Vagina (tissue), 2 donors: ENCODE measurements around the gene RAD23A. TPM values are rescaled to one million over a fixed set of nuclear protein-coding genes. Genes with fewer than 3 reads are reported as not detected.
"Not testable (repeated sequence)": the region's sequence is repeated elsewhere in the genome, so short reads cannot be mapped to it uniquely, and the experiment has no call there.

Experiments used
- DNase-seq, 2 donors: peaks; one replicate each; pipeline ENCODE4 v3.0.0-alpha.2; 2017; ENCODE audit errors: extremely low spot score in 2 of 2
- H3K27ac ChIP-seq: fragments of 200-600 bp; sonication (generic); one replicate; pipeline ENCODE4 v1.5.1; 2019
- H3K27me3 ChIP-seq: fragments of 200-600 bp; sonication (generic); one replicate; pipeline ENCODE4 v1.5.1; 2019
- H3K36me3 ChIP-seq, 2 donors: fragments of 200-600 bp; sonication (generic); one replicate each; pipeline ENCODE4 v1.5.1; 2017 to 2019
- H3K4me1 ChIP-seq: fragments of 200-600 bp; sonication (generic); one replicate; pipeline ENCODE4 v1.5.1; 2019
- H3K4me3 ChIP-seq, 2 donors: fragments of 200-600 bp; sonication (generic); 1 replicate in 1 of 2; 2 replicates in 1 of 2; pipeline ENCODE4 v1.5.1; 2016 to 2019
- H3K9me3 ChIP-seq: fragments of 200-600 bp; sonication (generic); one replicate; pipeline ENCODE4 v1.5.1; 2019
- POLR2A ChIP-seq, 2 donors: fragments of 450-650 bp; IDR thresholded peaks; one replicate each; pipeline ENCODE4 v1.6.1; 2017; ENCODE audit warnings: antibody characterized with exemption in 2 of 2, mild to moderate bottlenecking in 2 of 2, moderate library complexity in 2 of 2
- POLR2AphosphoS5 ChIP-seq, 2 donors: sonication (generic); formaldehyde crosslinking; IDR thresholded peaks; one replicate each; pipeline ENCODE4 v1.9.0; 2017; ENCODE audit warnings: antibody characterized with exemption in 2 of 2, mild to moderate bottlenecking in 2 of 2, low read depth in 1 of 2; ENCODE audit not compliant: insufficient read depth in 1 of 2
- intact Hi-C: fragments of 100-400 bp; cut with DNase I; formaldehyde crosslinking; loops from one replicate; pipeline ENCODE4 v1.15.1; 2023
- total RNA-seq: library from RNA; depleted of rRNA; stranded (reverse); fragments of >200 nt; gene quantifications from one replicate; pipeline ENCODE4 v1.2.3, GENCODE V29; 2016
- TF ChIP-seq, protein P1 (sequence below), 3 experiments: fragments of 450-650 bp in 2 of 3; fragments of 200-600 bp in 1 of 3; sonication (generic) in 1 of 3; IDR thresholded peaks; one replicate each; pipeline ENCODE4 v1.5.1; 2017 to 2019; ENCODE audit warnings: antibody characterized with exemption in 3 of 3, mild to moderate bottlenecking in 2 of 3, moderate library complexity in 2 of 3

Gene RAD23A
- total RNA-seq, 1 donor from 2014 or later, result 85.9 TPM

DNA sequence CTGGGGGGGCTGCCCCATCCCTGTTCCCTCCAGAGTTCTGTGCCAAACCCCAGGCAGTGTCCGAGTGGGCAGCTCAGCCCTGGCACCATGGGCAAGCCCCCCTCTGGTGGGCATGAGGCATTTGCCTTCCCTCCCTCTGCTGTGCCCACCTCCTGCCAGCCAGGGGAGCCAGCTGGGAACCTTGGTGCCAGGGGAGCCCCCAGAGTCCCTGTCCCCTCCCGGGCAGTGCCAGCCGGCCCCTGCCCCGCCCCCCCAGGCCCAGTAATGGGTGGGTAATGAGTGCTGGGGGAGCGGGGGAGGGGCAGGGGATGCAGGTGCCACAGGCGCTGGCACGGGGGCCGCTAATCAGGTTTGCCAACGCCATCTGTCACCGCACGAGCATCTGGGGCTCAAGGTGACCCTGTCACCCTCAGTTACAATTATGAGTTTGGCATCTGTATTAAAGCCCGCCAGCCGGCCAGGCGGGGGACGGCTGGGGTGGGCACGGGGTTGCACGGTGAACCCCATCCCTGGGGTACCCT is 29.6 kb downstream of the RAD23A start:
- Histone ChIP-seq H3K27me3 (no peaks in the 10 kb centered on the region), H3K9me3 (no peaks in the 10 kb centered on the region), H3K4me1 (no peaks in the 10 kb centered on the region), H3K4me3 (no peak overlapping the region), H3K27ac (no peak overlapping the region), H3K36me3 (no peaks in the 10 kb centered on the region)
- intact Hi-C loops, result no loop called here
- no peak for DNase-seq
- TF ChIP-seq POLR2AphosphoS5 (IDR thresholded peaks at IDR 0.05; ENCODE audit: insufficient read depth in 1 of 2, low read depth in 1 of 2) (no peak), POLR2A (IDR thresholded peaks at IDR 0.05) (no peak)
- TF ChIP-seq, protein P1, sequence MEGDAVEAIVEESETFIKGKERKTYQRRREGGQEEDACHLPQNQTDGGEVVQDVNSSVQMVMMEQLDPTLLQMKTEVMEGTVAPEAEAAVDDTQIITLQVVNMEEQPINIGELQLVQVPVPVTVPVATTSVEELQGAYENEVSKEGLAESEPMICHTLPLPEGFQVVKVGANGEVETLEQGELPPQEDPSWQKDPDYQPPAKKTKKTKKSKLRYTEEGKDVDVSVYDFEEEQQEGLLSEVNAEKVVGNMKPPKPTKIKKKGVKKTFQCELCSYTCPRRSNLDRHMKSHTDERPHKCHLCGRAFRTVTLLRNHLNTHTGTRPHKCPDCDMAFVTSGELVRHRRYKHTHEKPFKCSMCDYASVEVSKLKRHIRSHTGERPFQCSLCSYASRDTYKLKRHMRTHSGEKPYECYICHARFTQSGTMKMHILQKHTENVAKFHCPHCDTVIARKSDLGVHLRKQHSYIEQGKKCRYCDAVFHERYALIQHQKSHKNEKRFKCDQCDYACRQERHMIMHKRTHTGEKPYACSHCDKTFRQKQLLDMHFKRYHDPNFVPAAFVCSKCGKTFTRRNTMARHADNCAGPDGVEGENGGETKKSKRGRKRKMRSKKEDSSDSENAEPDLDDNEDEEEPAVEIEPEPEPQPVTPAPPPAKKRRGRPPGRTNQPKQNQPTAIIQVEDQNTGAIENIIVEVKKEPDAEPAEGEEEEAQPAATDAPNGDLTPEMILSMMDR (IDR thresholded peaks at IDR 0.05), result no peak

DNA sequence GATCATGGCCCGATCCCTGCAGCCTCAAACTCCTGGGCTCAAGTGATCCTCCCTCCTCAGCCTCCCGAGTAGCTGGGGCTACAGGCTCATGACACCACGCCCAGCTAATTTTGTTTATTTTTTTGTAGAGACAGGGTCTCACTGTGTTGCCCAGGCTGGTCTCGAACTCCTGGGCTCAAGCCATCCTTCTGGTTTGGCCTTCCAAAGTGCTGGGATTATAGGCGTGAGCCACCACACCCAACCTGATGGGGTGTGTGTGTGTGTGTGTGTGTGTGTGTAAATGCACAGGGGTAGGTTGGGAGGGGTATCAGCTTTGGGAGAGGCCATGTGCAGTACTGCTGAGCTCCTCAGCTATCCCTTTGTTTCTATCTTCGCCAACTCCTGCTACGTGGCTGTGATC is 30.4 kb downstream of the RAD23A start:
- H3K4me1 ChIP-seq, H3K36me3 ChIP-seq, H3K4me3 ChIP-seq, DNase-seq, H3K9me3 ChIP-seq, H3K27me3 ChIP-seq, H3K27ac ChIP-seq, intact Hi-C loops: not testable (repeated sequence)

GRCh38 chr19:12979974-12980373 is 34.3 kb downstream of the RAD23A start:
- Histone ChIP-seq H3K27ac (no peak overlapping the region), H3K36me3 (no peaks in the 10 kb centered on the region), H3K27me3 (no peaks in the 10 kb centered on the region), H3K9me3 (no peaks in the 10 kb centered on the region), H3K4me1 (peaks cover 20% of the 10 kb centered on the region), H3K4me3 (no peak overlapping the region)
- TF ChIP-seq POLR2AphosphoS5 (IDR thresholded peaks at IDR 0.05; ENCODE audit: insufficient read depth in 1 of 2, low read depth in 1 of 2) (no peak), POLR2A (IDR thresholded peaks at IDR 0.05) (no peak)
- TF ChIP-seq, protein P1 (IDR thresholded peaks at IDR 0.05), result no peak
- no peak for DNase-seq
- intact Hi-C loops, result loop anchor here (5.0 kb wide), 2 partner anchors 82 to 112 kb away; no protein-coding TSS in a partner anchor

GRCh38 chr19:12982648-12983047 is 37.0 kb downstream of the RAD23A start:
- intact Hi-C loops, result loop anchor here (5.0 kb wide), 2 partner anchors 80 to 110 kb away; no protein-coding TSS in a partner anchor
- H3K27me3 ChIP-seq, result no peaks in the 10 kb centered on the region
- peaks cover 21% of the 10 kb centered on the region for H3K4me1 ChIP-seq
- no peak overlapping the region for H3K4me3 ChIP-seq
- TF ChIP-seq, protein P1 (IDR thresholded peaks at IDR 0.05), result no peak
- no peak for TF ChIP-seq POLR2A (IDR thresholded peaks at IDR 0.05)
- no peak for DNase-seq
- H3K9me3 ChIP-seq, result no peaks in the 10 kb centered on the region
- H3K27ac ChIP-seq, result no peak overlapping the region
- no peaks in the 10 kb centered on the region for H3K36me3 ChIP-seq

DNA sequence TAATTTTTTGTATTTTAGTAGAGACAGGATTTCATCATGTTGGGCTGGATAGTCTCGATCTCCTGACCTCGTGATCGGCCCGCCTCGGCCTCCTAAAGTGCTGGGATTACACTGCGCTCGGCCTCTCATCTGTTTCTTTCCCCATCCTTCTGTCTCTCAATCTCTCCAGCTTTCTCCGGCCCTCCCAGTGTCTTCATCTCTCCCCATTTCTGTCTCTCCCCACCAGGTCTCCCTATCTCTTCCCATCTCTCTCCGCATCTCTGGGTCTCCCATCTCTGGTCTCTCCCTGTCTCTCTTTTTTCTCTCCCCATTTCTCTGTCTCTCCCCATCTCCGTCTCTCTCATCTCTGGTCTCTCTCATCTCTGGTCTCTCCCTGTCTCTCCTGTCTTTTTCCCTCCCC is 37.4 kb downstream of the RAD23A start:
- intact Hi-C loops, result loop anchor here (5.0 kb wide), 2 partner anchors 79 to 109 kb away; no protein-coding TSS in a partner anchor
- TF ChIP-seq, protein P1 (IDR thresholded peaks at IDR 0.05), result no peak
- no peak for TF ChIP-seq POLR2A (IDR thresholded peaks at IDR 0.05)
- no peak for TF ChIP-seq POLR2AphosphoS5 (IDR thresholded peaks at IDR 0.05; ENCODE audit: insufficient read depth in 1 of 2, low read depth in 1 of 2)
- H3K36me3 ChIP-seq, result no peaks in the 10 kb centered on the region
- no peaks in the 10 kb centered on the region for H3K9me3 ChIP-seq
- DNase-seq, result no peak
- no peaks in the 10 kb centered on the region for H3K27me3 ChIP-seq
- peaks cover 21% of the 10 kb centered on the region for H3K4me1 ChIP-seq
- peak overlapping the region; percentile 26 to 31 for H3K4me3 ChIP-seq
- no peak overlapping the region for H3K27ac ChIP-seq
